ELF-1 (cell line): ENCODE results near the gene MUC5AC.
"Not testable (repeated sequence)": the region's sequence is repeated elsewhere in the genome, so short reads cannot be mapped to it uniquely, and the experiment has no call there.

Experiments
- DNase-seq: peaks from one replicate; pipeline ENCODE4 v3.0.0-alpha.2; 2016; ENCODE audit warnings: low read depth, low spot score

MUC5AC gene

DNA sequence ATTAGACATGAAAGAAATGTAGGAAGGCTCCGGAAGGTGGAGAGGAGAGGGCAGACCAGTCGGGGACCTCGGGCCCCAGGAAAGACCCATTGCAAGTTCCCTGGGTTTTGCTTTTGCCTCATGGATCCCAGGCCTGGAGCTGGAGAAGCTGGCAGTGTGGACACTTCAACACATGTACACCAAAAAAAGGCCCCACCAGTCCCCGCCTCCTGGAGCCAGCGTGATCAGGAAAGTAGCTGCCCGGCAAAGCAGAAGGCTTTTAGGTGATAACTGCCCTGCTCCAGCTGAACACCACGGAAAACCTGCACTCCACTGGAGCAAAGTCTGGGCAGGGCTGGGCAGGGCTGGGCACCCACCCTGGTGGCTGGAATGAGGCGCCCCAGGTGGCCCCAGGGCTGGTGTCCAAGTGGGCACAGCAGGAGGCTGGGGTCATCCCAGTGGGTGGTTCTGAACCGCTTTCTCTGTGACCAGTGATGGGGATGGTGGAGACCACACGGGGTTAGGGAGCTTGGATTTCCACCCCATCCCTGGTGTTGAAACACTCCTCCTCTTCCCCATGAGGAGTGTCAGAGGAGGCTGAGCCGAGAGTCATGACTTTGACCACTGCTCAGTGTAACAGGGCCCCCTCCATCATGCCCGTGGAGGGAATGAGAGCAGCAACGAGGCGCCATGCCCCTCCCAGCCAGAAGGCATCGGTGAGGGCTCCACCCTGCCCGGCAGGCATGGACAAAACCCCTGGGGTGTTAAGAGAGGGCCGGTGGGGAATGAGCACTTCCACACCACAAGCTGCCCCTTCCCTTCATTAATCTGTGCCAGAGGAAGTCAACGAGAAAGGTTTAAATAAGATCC is 16.9 kb upstream of the MUC5AC start:
- DNase-seq: no peak

DNA sequence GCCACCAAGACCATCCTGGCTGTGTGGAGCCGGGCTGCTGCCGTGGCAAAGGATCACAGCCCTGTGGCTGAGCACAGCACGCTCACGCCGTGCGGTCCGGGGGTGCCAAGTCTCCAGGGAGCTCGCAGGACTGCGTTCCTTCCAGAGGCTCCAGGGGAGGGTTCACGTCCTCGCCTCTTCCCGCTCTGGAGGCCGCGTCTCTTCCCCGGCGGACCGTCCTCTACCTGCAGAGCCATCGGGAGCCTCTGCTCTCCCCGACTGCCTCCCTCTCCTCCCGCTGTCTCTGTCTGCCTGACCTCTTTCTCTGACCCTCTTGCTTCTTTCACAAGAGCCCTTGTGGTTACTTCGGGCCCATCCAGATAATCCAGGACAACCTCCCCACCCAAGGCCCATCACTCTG is 11.4 kb upstream of the MUC5AC start:
- DNase-seq: no peak

DNA sequence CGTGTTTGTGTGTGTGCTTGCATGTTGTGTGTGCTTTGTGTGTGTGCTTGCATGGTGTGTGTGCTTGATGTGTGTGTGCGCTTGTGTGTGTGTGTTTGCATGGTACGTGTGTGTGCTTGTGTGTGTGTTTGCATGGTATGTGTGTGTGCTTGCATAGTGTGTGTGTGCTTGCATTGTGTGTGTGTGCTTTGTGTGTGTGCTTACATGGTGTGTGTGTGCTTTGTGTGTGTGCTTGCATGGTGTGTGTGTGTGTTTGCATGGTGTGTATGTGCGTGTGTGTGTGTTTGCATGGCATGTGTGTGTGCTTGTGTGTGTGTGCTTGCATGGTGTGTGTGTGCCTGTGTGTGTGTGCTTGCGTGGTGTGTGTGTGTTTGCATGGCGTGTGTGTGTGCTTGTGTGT is 10.0 kb upstream of the MUC5AC start:
- DNase-seq: no peak

DNA sequence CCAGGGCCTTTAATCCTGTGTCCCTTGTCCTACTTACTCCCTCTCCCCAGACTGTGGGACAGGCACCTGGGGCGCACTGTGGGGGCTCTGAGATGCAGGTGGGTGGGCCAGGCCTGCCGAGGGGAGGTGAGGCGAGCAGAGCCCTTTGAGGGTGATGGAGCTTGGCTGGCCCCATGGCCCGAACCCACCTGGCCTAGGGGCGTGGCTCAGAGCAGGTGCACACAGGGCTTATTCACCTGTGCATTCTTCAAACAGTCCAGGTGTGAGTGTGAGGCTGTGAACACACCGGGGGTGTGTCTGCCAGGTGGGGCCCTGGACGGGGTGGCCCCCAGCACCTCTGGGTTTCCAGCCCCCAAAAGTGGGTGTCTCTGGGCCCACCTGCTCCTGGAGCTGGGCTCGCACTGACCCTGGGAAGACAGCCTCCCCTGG is 9.0 kb upstream of the MUC5AC start:
- DNase-seq: no peak

DNA sequence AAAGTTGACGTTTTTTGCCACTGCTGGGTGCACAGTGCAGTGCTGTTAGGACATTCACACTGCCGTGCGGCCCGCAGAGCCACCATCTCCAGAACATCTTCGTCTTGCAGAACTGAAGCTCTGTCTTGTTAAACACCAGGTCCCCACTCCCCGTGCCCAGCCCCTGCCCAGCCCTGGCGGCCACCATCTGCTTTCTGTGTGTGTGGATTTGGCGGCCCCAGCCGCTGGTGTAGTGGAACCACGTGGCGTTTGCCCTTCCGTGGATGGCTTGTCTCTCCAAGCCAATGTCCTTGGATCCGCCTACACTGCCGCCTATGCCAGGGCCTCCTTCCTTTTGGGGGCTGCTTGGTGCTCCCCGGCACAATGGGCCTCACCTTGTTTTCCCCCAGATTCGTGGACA is 8.2 kb upstream of the MUC5AC start:
- DNase-seq: no peak

DNA sequence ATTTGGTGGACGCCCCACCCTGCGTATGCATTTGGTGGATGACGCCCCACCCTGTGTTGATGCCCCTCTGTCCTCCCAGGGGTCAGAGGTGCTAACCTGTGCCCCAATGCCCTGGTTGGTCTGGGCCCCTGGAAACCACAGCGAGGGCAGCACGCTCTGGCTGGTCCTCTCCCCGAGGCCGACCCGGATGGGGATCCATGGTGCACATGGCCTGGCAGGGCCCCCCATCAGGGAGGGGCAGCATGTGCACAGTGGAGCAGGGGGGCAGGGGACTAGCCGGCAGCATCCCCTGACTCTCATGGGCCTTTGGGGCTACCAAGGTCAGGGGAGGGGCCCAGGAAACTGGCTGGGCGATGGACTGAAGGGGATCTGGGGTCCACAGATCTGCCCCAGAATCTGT is 7.6 kb upstream of the MUC5AC start:
- DNase-seq: no peak

DNA sequence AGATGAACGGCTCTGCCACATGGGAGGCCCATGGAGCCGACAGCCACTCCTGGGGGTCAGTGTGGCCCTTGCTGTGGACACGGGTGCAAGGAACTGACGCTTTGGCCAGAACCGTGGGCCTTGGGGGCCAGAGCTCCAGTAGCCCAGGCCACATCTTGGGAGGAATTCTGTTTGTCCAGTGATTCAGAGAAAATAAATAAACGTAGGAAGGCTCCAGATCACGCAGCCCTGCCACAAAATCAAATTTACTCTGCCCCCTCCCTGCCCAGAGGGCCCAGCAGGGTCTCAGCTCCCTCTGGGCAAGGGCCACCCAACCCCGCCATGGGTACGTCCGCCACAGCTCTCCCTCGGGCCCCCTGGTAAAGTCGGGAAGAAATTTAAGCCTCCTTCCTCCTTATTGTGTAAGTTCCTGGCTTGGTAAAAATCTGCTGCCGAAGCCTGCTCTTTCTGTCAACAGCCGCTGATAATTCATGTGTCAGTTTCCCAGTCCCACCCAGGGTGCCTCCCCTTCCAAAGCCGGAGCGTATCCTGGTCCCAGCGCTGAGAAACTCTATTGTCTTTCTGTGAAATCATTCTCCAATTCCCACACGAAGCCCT is 6.9 kb upstream of the MUC5AC start:
- DNase-seq: no peak

DNA sequence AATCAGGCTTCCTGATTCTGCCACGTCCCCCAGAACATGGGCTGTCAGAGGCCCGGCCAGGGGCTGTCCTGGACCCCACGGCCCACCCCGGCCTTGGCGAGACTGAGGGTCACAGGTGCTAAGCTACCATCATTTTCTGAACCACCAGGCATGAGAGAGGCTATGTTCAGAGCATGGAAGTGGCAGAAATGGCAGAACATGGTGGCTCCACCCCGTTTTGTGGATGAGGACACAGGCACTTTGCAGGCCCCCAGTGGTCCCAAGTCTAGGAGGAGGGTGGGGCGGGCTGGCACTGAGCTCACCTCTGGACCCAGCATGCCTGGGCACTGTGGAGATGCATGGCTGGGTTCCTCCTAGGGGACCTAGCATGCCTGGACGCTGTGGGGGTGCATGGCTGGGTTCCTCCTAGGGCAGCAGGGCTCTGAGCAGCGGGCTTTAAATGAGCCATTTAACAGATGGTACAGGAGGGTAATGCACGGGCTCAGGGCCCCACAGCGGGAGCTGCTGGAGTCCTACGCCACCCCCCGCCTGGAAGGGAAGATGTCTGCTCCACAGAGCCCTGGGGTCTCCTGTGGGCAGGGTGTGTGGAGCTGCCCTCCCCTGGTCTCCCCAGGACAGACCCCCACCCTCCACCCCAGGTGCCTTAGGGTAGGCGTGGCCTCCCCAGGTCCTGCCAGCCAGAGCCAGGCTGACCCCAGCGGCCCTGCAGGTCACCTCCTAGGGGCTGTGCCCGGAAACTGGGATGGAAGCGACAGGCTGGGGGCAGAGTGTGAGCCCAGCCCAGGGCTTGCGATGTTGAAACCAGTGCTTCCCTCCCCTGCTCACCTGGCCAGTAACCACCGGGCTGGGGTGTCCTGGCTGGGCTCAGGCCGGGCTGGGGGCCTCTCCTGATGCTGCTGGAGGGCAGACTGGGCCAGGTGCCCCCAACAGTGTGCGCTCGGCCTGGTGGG is 6.1 kb upstream of the MUC5AC start:
- DNase-seq: no peak

DNA sequence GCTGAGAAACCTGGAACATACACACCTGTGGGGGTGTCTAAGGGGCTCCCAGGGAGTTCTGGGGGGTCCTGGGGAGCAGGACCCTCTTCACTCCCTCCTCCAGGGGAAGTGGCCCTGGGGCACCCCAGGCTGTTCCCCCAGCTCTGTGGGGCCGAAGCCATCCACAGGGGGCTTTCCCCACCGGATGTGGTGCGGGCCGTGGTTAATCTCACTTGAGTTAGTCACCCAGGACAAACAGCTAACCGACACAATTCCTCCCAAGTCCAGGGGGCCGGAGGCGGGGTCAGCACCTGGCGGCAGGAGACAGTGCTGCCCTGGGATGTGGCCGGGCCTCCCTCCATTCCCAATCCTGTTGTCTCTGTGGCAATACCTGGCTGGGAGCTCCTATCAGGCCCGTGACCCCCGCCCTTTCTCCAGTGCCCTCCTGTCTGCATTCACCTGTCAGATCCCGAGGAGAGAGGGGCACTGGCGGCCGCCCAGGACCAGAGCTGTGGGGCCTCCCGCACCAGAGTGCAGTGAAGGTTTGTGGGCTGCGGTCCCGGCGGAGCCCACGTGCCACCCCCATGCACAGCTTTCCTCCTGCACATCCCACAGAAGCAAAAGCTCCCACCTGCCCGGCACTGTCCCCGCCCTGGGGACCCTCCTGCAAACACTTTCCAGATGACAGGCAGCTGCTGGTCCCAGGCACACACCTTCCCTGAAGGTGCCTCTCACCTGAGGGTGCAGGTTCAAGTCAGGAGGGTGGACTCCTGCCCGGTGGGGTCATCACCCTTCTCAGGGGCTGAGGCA is 5.2 kb upstream of the MUC5AC start:
- DNase-seq: peak; percentile 20

DNA sequence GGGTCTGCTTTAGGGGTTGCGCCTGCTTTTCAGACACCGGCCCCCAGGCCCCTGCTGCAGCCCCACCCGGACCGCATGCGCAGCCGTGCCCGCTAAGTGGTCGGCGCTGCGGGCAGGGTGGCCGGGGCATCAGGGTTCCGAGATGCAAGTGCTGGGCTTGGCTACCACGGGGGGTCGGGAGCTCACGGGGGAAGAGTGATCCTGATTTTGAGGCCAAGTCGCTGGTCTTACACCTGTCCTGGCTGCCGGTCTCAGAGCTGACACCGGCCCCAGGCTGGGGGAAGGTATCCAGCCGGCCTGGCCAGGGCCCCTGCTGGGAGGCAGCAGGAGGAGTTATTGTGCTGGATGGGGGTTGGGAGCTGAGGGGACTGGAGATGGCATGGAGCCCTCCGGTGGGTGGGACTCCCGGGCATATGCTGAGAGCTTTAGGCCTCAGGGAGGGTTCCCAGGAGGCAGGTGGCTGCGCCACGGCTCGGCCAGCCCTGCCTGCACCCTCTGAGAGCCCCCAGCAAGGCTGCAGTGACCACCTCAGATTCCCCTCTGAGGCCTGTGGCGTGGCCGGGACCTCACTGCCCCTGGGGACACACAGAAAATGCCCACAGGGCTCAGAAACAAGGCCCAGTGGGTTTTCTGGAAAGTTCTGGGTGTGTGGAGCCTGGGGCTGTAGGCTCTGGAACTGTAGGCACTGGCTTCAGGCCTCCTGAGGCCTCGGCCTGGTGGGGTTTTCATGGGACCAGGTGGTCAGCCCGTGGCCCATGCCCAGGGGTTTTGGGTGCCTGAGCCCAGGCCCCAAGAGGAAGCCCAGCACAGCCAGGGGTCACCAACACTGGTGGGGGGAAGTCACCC is 4.4 kb upstream of the MUC5AC start:
- peak; percentile 25 for DNase-seq

DNA sequence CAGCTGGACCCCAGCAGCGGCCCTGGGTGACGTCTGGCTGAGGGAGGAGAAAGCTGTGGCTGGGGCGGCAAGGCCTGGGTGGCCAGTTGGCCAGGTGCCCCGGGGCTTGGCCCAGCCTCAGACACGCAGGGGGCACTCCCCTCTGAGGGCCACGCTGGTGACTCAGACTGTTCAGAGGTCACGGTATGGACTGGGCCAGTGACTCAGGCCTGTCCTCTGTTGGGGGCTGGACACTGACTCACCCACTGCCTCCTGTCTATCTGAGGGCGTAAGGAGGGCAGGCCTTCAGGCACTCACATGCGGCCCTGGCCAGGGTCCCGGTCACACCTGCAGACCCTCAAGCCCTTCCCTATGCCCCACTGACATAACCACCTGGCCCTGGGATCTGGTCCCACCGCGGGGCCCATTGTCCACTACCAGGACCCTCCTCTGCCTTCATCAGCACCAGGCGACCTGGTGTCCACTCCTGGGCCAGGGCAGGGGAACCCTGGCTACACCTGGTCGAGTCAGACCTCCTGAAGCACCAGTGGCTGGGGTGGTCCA is 3.7 kb upstream of the MUC5AC start:
- peak; percentile 37 for DNase-seq

DNA sequence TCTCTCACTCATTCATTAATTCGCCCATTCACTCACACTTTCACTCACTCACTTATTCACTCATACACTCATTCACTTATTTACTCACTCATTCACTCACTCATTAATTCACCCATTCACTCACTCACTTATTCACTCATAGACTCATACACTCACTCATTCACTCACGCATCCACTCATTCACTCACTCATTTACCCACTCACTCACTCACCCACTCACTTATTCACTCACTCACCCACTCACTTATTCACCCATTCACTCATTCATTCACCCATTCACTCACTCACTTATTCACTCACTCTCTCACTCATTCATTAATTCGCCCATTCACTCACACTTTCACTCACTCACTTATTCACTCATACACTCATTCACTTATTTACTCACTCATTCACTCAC is 3.1 kb upstream of the MUC5AC start:
- not testable (repeated sequence) for DNase-seq

DNA sequence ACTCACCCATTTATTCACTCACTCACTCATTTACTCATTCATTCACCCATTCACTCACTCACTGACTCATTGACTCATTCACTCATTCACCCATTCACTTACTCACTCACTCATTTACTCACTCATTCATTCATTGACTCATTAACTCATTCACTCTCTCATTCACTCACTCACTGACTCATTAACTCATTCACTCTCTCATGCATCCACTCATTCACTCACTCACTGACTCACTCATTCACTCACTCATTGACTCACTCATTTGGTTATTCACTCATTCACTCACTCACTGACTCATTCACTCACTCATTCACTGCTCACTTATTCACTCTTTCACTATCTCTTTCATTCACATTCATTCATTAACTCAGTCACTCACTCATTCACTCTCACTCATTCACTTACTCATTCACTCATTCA is 2.5 kb upstream of the MUC5AC start:
- no peak for DNase-seq

DNA sequence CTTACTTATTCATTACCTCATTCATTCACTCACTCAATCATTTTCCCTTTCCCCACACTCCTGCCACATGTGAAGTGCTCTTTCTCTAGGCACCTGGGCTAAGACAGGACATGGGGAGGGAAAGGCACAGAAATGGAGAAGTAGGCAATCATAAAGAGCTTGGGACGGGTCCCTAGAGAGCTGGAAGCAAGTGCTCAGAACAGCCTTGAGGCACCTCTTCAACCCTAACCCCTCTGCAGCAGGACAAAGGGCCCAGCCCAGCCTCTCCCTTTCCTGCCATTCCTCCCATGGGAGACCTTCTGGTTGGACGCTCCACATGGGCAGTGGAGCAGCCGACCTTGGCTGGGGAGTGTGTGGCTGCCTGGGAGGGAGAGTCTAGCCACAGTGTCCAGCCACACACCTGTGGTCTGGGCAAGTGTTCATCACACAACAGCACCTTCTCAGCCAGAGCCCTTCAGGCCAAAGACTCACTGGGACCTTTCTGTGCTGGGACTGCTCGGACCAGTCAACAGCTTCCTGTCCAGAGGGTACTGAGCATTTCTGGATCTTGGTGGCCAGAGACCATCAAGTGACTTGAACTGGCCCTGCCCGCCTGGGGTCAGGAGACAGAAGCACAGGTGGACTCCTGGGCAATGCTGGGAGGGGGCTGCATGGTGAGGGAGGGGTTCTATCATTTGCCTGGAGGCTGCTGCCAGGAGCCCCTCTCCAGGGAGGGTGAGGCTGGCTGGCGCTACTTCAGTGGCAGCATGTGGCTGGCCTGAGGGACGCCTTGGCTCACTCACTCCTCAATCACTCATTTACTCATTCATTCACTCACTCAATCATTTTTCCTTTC is 1.0 kb upstream of the MUC5AC start:
- no peak for DNase-seq

DNA sequence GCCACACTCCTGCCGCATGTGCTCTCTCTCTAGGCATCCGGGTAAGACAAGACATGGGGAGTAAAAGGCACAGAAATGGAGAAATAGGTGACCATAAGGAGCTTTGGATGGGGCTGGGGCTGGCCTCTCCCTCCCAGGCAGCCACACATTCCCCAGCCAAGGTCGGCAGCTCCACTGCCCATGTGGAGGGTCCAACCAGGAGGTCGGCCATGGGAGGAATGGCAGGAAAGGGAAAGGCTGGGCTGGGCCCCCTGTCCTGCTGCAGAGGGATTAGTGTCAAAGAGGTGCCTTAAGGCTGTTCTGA is 460 bp upstream of the MUC5AC start:
- DNase-seq: no peak

DNA sequence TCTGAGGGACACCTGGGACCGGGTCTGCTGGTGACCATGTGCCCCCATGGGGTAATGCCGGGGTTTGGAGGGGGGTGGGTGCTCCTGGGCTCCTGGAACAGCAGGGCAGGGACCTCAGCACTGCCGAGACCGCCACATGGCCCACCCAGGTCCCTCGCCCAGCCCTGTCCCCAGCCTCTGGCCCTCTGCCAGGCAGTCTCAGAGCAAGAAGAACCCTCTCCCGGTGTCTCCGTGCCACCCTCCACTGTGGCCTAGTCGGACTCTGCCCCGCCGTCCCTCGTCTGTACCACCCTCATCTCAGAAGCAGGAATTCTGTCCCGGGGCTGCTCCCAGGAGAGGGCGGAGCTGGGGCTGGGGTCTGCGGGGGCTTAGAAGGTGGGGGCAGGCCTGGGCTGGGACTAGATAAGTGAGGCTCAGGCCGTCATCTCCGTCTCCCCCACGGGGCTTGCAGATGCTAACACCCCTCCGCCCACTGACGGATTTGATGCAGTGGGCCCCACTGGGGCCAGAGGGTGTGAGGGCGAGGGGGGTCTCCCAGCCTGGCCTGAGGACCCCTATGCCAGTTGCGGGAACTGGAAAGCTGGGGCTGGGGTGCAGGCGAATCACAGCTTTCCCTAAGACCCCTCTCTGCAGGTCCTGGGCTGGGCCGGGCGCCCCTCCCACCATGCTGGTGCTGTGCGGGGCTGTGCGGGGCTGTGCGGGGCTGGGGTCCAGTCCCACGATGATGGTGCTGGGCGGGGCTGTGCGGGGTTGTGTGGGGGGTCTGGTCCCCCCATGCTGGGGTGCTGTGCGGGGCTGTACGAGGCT is 1.1 kb downstream of the MUC5AC start:
- no peak for DNase-seq

DNA sequence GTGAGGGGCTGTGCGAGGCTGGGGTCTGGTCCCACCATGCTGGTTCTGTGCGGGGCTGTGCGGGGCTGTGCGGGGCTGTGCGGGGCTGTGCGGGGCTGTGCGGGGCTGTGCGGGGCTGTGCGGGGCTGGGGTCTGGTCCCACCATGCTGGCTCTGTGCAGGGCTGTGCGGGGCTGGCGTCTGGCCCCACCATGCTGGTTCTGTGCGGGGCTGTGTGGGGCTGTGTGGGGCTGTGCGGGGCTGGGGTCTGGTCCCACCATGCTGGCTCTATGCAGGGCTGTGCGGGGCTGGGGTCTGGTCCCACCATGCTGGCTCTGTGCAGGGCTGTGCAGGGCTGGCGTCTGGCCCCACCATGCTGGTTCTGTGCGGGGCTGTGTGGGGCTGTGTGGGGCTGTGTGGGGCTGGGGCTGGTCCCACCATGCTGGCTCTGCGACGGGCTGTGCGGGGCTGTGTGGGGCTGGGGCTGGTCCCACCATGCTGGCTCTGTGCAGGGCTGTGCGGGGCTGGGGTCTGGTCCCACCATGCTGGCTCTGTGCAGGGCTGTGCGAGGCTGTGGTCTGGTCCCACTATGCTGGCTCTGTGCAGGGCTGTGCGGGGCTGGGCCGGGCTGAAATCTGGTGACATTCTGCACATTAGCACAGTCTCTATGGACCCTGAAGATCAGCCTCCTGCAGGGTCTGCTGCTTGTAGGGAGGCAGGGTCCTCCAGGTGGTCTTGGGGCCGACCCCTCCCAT is 1.9 kb downstream of the MUC5AC start:
- not testable (repeated sequence) for DNase-seq
